Common myeloid progenitor, CD34-positive (primary cell): ENCODE data around the gene NPAS3.

Experiments used
- CTCF ChIA-PET: fragments of 350-600 bp; sonication (Branson Sonifier 250); formaldehyde crosslinking; loops from one replicate; lab custom pipeline; 2021; ENCODE audit warnings: antibody characterized with exemption; lab: Charles Lee
- POLR2A ChIA-PET: fragments of 350-600 bp; sonication (Branson Sonifier 250); formaldehyde crosslinking; loops from one replicate; lab custom pipeline; 2021; ENCODE audit warnings: antibody characterized with exemption; lab: Charles Lee
- DNase-seq, 3 donors: peaks; one replicate each; pipeline versions ENCODE4 v3.0.0 to v3.0.0-alpha.2; 2013
- H3K27ac ChIP-seq, 2 experiments: 1 replicate in 1 of 2; 2 replicates in 1 of 2; pipeline ENCODE4 v1.7.0; 2013; ENCODE audit warnings: inconsistent platforms in 2 of 2, low read length in 2 of 2, mild to moderate bottlenecking in 2 of 2, low read depth in 1 of 2, moderate library complexity in 1 of 2; ENCODE audit not compliant: severe bottlenecking in 2 of 2, insufficient read depth in 1 of 2, poor library complexity in 1 of 2
- H3K27me3 ChIP-seq, 5 experiments: replicated peaks in 2 of 5; 1 replicate in 3 of 5; 2 replicates in 2 of 5; pipeline versions ENCODE4 v1.6.1 to v1.7.0; 2013; ENCODE audit warnings: low read length in 4 of 5, mild to moderate bottlenecking in 2 of 5, moderate library complexity in 2 of 5, inconsistent platforms in 1 of 5; ENCODE audit not compliant: insufficient read depth in 5 of 5, control insufficient read depth in 4 of 5
- H3K36me3 ChIP-seq, 4 experiments: 1 replicate in 2 of 4; 2 replicates in 2 of 4; pipeline versions ENCODE4 v1.6.1 to v1.7.0; 2013; ENCODE audit warnings: low read length in 3 of 4, control low read depth in 1 of 4, mild to moderate bottlenecking in 1 of 4; ENCODE audit not compliant: control insufficient read depth in 4 of 4, insufficient read depth in 4 of 4
- H3K4me1 ChIP-seq, 4 experiments: 1 replicate in 3 of 4; 2 replicates in 1 of 4; pipeline versions ENCODE4 v1.6.1 to v1.7.1; 2013; ENCODE audit warnings: low read length in 3 of 4, mild to moderate bottlenecking in 3 of 4, control low read depth in 1 of 4, inconsistent platforms in 1 of 4, moderate library complexity in 1 of 4; ENCODE audit not compliant: control insufficient read depth in 4 of 4, insufficient read depth in 4 of 4; ENCODE audit errors: control extremely low read depth in 1 of 4
- H3K4me3 ChIP-seq, 7 experiments: 1 replicate in 4 of 7; 2 replicates in 3 of 7; pipeline versions ENCODE4 v1.5.1 to v1.7.0; 2013; ENCODE audit warnings: mild to moderate bottlenecking in 7 of 7, low read length in 6 of 7, moderate library complexity in 6 of 7, inconsistent platforms in 2 of 7, low read depth in 2 of 7, control low read depth in 1 of 7; ENCODE audit not compliant: insufficient read depth in 4 of 7, control insufficient read depth in 1 of 7; ENCODE audit errors: extremely low read depth in 1 of 7
- H3K9me3 ChIP-seq, 5 experiments: 1 replicate in 4 of 5; 2 replicates in 1 of 5; pipeline versions ENCODE4 v1.6.1 to v1.7.1; 2013; ENCODE audit warnings: low read length in 4 of 5, mild to moderate bottlenecking in 2 of 5, inconsistent platforms in 1 of 5, low read depth in 1 of 5, moderate library complexity in 1 of 5; ENCODE audit not compliant: control insufficient read depth in 4 of 5, insufficient read depth in 2 of 5; ENCODE audit errors: control extremely low read depth in 1 of 5
- WGBS: methylation state at CpG from one replicate; pipeline ENCODE4 v1.1.5; 2013; ENCODE audit not compliant: insufficient coverage; 5-methylcytosine and 5-hydroxymethylcytosine counted together

The NPAS3 gene

GRCh38 chr14:33239465-33239864 is 300.8 kb downstream of the NPAS3 start:
- H3K27me3 ChIP-seq: peaks cover 0 to 56% (median 9%) of the 10 kb centered on the region in 5 experiments
- POLR2A ChIA-PET: no interaction called here
- WGBS: 100% methylated on average over 1 of the region's 1 CpG
- peaks cover 0 to 1% (median 0%) of the 10 kb centered on the region in 5 experiments for H3K9me3 ChIP-seq
- DNase-seq: no peak
- no peak overlapping the region for H3K4me3 ChIP-seq
- CTCF ChIA-PET: no interaction called here
- H3K27ac ChIP-seq: no peak overlapping the region
- H3K36me3 ChIP-seq: no peaks in the 10 kb centered on the region
- no peaks in the 10 kb centered on the region for H3K4me1 ChIP-seq

- no peak overlapping the region for H3K27ac ChIP-seq
- H3K36me3 ChIP-seq: no peaks in the 10 kb centered on the region
- WGBS: no CpG with 5 or more reads among the region's 2 CpGs
- H3K9me3 ChIP-seq: peaks cover 0 to 3% (median 0%) of the 10 kb centered on the region in 5 experiments
- ChIA-PET POLR2A (no interaction called here), CTCF (no interaction called here)
- H3K4me3 ChIP-seq: no peak overlapping the region
- no peak for DNase-seq
- no peaks in the 10 kb centered on the region for H3K4me1 ChIP-seq
- peaks cover 0 to 48% (median 9%) of the 10 kb centered on the region in 5 experiments for H3K27me3 ChIP-seq
Measured at GRCh38 chr14:33240466-33240865, 301.8 kb downstream of the NPAS3 start.

- ChIA-PET CTCF (interaction anchor here (0.8 to 1.1 kb wide), 2 partner anchors 10 to 12 kb away, joined by 3 to 4 read pairs; no protein-coding TSS in a partner anchor), POLR2A (no interaction called here)
- WGBS: 82% methylated on average over 2 of the region's 3 CpGs
- Histone ChIP-seq H3K9me3 (peaks cover 0 to 3% (median 0%) of the 10 kb centered on the region in 5 experiments), H3K36me3 (no peaks in the 10 kb centered on the region), H3K4me1 (no peaks in the 10 kb centered on the region), H3K4me3 (no peak overlapping the region), H3K27me3 (peaks cover 0 to 41% (median 7%) of the 10 kb centered on the region in 5 experiments), H3K27ac (no peak overlapping the region)
- DNase-seq: no peak
Measured at GRCh38 chr14:33241331-33241730, 302.7 kb downstream of the NPAS3 start.

DNA sequence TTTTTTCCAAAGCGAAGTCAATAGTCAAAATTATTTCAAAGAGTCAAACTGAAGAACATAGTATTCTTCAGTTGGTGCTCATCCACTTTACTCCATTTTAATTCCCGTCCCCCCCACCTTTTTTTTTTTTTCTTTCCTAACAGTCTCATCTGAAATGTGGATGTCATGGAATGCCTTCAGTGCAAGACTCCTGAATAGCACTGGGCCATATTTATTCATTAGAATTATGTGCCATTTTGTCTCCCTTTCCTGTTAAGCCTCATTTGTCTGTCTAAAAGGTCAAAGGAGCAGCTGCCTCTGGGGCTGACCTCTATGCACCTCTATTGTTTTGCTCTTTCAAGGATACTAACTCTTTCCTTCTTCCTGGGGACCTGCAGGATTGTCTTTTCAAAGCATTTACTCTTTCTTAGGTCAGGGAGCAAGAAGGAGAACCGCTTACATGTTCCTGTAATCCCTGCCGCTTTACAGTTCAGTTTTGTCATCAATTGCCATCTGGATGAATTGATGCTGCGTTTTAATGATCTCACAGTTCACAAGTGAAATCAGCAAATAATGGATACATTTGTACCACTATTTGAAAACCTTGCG is 310.6 kb downstream of the NPAS3 start:
- CTCF ChIA-PET: no interaction called here
- POLR2A ChIA-PET: no interaction called here
- Histone ChIP-seq H3K9me3 (peaks cover 0 to 3% (median 0%) of the 10 kb centered on the region in 5 experiments), H3K4me1 (no peaks in the 10 kb centered on the region), H3K27me3 (peaks cover 0 to 70% (median 26%) of the 10 kb centered on the region in 5 experiments), H3K4me3 (no peak overlapping the region), H3K27ac (no peak overlapping the region), H3K36me3 (no peaks in the 10 kb centered on the region)
- 100% methylated on average over 3 of the region's 6 CpGs for WGBS
- no peak for DNase-seq

DNA sequence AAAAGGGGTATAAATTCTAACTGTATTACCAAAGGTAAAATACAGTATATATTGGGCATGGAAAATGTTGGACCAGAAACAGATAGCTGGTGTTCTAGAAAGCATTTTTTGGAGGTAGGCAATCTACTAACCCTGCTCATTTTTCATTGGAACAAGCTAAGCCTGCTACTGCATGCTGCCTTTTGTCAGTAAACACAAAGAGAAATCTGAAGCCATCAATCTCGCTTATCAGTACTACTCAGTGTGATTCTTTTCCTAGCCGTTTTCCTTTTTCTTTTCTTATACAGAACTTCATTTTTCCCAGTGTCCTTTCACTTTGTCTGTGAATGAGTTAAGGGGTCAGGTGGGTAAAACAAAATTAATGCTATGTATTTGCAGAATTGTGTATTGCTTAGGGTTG is 312.3 kb downstream of the NPAS3 start:
- Histone ChIP-seq H3K4me1 (no peaks in the 10 kb centered on the region), H3K27ac (no peak overlapping the region), H3K9me3 (no peaks in the 10 kb centered on the region), H3K27me3 (peaks cover 0 to 83% (median 31%) of the 10 kb centered on the region in 5 experiments), H3K36me3 (no peaks in the 10 kb centered on the region), H3K4me3 (no peak overlapping the region)
- ChIA-PET POLR2A (no interaction called here), CTCF (interaction anchor here (1.2 kb wide), 1 partner anchor 10 kb away, joined by 4 read pairs; no protein-coding TSS in a partner anchor)
- no CpG with 5 or more reads among the region's 2 CpGs for WGBS
- no peak for DNase-seq

- Histone ChIP-seq H3K4me1 (peaks cover 0 to 13% (median 2%) of the 10 kb centered on the region in 4 experiments), H3K27me3 (peaks cover 0 to 68% (median 24%) of the 10 kb centered on the region in 5 experiments), H3K27ac (no peak overlapping the region), H3K36me3 (no peaks in the 10 kb centered on the region), H3K4me3 (no peak overlapping the region), H3K9me3 (no peaks in the 10 kb centered on the region)
- no CpG with 5 or more reads among the region's 3 CpGs for WGBS
- no peak for DNase-seq
- ChIA-PET POLR2A (no interaction called here), CTCF (no interaction called here)
Measured at GRCh38 chr14:33254342-33254741, 315.7 kb downstream of the NPAS3 start.

DNA sequence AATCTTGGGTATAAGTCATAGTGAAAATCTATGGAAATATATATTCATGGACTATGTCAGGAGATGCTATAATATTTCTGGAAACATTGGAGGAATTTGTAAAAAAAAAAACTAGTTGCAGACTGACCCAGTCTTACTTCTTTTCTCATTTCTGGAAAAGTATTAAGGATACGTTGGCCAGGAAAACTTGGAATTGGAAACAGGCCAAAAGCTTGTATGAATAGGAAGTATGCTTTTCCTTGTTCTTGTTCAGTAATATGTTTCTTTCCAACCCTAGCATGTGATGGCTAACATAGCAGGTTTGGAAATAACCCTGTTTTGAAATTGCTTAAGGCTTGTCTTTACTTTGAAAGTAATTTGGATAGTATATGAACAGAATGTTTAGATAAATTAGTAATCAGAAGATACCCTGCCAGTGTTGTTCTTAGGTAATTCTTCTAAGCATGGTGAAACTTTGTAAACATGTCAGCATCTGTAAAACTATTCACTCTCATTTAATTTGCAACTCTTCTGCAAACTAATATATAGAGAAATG is 316.2 kb downstream of the NPAS3 start:
- no peaks in the 10 kb centered on the region for H3K9me3 ChIP-seq
- H3K4me1 ChIP-seq: peaks cover 0 to 13% (median 2%) of the 10 kb centered on the region in 4 experiments
- no peak for DNase-seq
- H3K4me3 ChIP-seq: no peak overlapping the region
- H3K27me3 ChIP-seq: peaks cover 0 to 67% (median 23%) of the 10 kb centered on the region in 5 experiments
- WGBS: no CpG with 5 or more reads among the region's 1 CpG
- H3K36me3 ChIP-seq: no peaks in the 10 kb centered on the region
- ChIA-PET CTCF (no interaction called here), POLR2A (no interaction called here)
- no peak overlapping the region for H3K27ac ChIP-seq
